K562 (cell line): Measurements from ENCODE around the gene VSIG2.

Experiments
- EZH2 ChIP-seq: IDR thresholded peaks from 2 replicates; pipeline ENCODE4 v1.6.1; 2012; ENCODE audit warnings: low read depth, mild to moderate bottlenecking, inconsistent platforms, low read length, borderline replicate concordance
- FOS ChIP-seq: IDR thresholded peaks from 3 replicates; pipeline ENCODE4 v1.6.1; 2011; ENCODE audit not compliant: insufficient read length; ENCODE audit errors: extremely low read depth
- GATAD2B ChIP-seq: fragments of 450-650 bp; IDR thresholded peaks from 2 replicates; pipeline ENCODE4 v1.6.1; 2017; ENCODE audit warnings: mild to moderate bottlenecking, borderline replicate concordance
- KDM4B ChIP-seq, 2 experiments: fragments of 450-650 bp in 1 of 2; sonication (generic) in 1 of 2; IDR thresholded peaks; 2 replicates each; pipeline ENCODE4 v1.6.1; 2016 to 2017; ENCODE audit warnings: borderline replicate concordance in 2 of 2, antibody characterized with exemption in 1 of 2, low read depth in 1 of 2, mild to moderate bottlenecking in 1 of 2
- MEF2A ChIP-seq: IDR thresholded peaks from 2 replicates; pipeline ENCODE4 v1.6.1; 2011; ENCODE audit warnings: low read depth, mild to moderate bottlenecking, low read length, moderate library complexity; ENCODE audit not compliant: control insufficient read depth
- NRF1 ChIP-seq, 2 experiments: fragments of 450-650 bp; IDR thresholded peaks in 1 of 2; conservative IDR thresholded peaks in 1 of 2; 2 replicates each; pipeline ENCODE4 v1.6.1; 2014; ENCODE audit warnings: mild to moderate bottlenecking in 2 of 2
- STAG1 ChIP-seq: sonication (generic); formaldehyde crosslinking; IDR thresholded peaks from 2 replicates; pipeline ENCODE4 v1.5.0; 2020; ENCODE audit warnings: missing genetic modification reagents, borderline replicate concordance
- ZC3H4 ChIP-seq: sonication (generic); formaldehyde crosslinking; IDR thresholded peaks from 2 replicates; pipeline ENCODE4 v1.9.0; 2021; ENCODE audit warnings: missing genetic modification reagents, borderline replicate concordance
- ZZZ3 ChIP-seq: fragments of 450-650 bp; IDR thresholded peaks from 2 replicates; pipeline ENCODE4 v1.6.1; 2016; ENCODE audit warnings: antibody characterized with exemption, mild to moderate bottlenecking, moderate library complexity

DNA sequence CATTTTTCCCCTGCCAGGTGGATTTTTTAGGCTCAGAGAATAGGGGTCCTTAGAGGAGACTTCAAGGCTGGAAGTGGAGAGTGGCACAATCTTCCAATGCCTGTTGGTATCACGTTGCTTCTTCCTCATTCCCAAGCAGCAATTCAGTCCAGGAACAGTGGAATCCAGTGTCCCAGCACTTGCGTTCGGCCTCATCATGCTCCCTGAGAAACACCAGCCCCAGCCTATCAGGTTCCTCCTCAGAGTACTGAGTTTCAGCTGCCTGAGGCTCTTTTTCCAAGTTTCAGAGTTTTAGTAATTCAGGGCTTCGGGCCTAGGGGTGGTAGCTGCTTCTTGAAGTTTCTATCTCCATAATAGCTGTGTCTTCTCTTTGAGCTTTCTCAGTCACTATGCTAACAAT, 44.2 kb downstream of the VSIG2 start:
- no peak for TF ChIP-seq ZZZ3
- no peak for TF ChIP-seq EZH2
- no peak for TF ChIP-seq ZC3H4 (CRISPR knock-in tag)
- TF ChIP-seq GATAD2B, result no peak
- no peak for TF ChIP-seq FOS
- TF ChIP-seq NRF1 (conservative IDR thresholded peaks at IDR 0.05 in 1 of 2, IDR thresholded peaks at IDR 0.05 in 1 of 2), result no peak
- TF ChIP-seq MEF2A, result no peak
- TF ChIP-seq KDM4B (IDR thresholded peaks at IDR 0.05; ENCODE audit: borderline replicate concordance in 2 of 2, low read depth in 1 of 2), result no peak
- no peak for TF ChIP-seq STAG1
